ENCODE results near the gene RNU6-9.

RNU6-9 gene

GRCh38 chr19:899336-900042 lies 6.2 kb downstream of the RNU6-9 start:
- DNase-seq = no peak

- no peak for DNase-seq
Observed at GRCh38 chr19:900043-900301, 6.7 kb downstream of the RNU6-9 start.

GRCh38 chr19:900302-901111 lies 7.2 kb downstream of the RNU6-9 start:
- peak; percentile 43 for DNase-seq

GRCh38 chr19:901216-902092 lies 8.2 kb downstream of the RNU6-9 start:
- DNase-seq = no peak

GRCh38 chr19:902093-902370 lies 8.7 kb downstream of the RNU6-9 start:
- DNase-seq = no peak

GRCh38 chr19:902446-903226 lies 9.4 kb downstream of the RNU6-9 start:
- DNase-seq = no peak

GRCh38 chr19:903266-903797 lies 10.0 kb downstream of the RNU6-9 start:
- no peak for DNase-seq

- no peak for DNase-seq
Observed at GRCh38 chr19:904545-904944, 11.3 kb downstream of the RNU6-9 start.

- DNase-seq = no peak
Observed at GRCh38 chr19:906480-906879, 13.2 kb downstream of the RNU6-9 start.

- peak; percentile 48 for DNase-seq
Observed at GRCh38 chr19:907183-907853, 14.0 kb downstream of the RNU6-9 start.

GRCh38 chr19:911197-912033 lies 18.1 kb downstream of the RNU6-9 start:
- peak; percentile 45 for DNase-seq

- no peak for DNase-seq
Observed at GRCh38 chr19:912181-913079, 19.1 kb downstream of the RNU6-9 start.

GRCh38 chr19:913080-913748 lies 19.9 kb downstream of the RNU6-9 start, which contains the start of gene R3HDM4:
R3HDM4 (minus strand) TSS chr19:913219; CDS start chr19:913157, 62 bp downstream.
- peak; percentile 90 for DNase-seq

- peak; percentile 40 for DNase-seq
Observed at GRCh38 chr19:916645-917322, 23.5 kb downstream of the RNU6-9 start.

- peak; percentile 72 for DNase-seq
Observed at GRCh38 chr19:917323-918151, 24.3 kb downstream of the RNU6-9 start, which contains the start of gene KISS1R. KISS1R (plus strand) TSS chr19:917333; CDS start chr19:917503, 170 bp downstream.

GRCh38 chr19:918152-918437 lies 24.8 kb downstream of the RNU6-9 start:
- no peak for DNase-seq

- peak; percentile 44 for DNase-seq
Observed at GRCh38 chr19:918481-919198, 25.4 kb downstream of the RNU6-9 start.

Data from activated T-cell treated with anti-CD3 and anti-CD28 coated beads, Interleukin-2, amount 50 U/mL, for 1 hour (primary cell).